Measurements from ENCODE around the gene PPP3R2. TPM values are rescaled to one million over a fixed set of nuclear protein-coding genes. Genes with fewer than 3 reads are reported as not detected.

PPP3R2 gene
- total RNA-seq, 2 experiments from 2014 or later = not detected

GRCh38 chr9:101636247-101636646 is 41.5 kb upstream of the PPP3R2 start:
- Histone ChIP-seq H3K27ac (ENCODE audit: low read depth in 1 of 2, low read length in 2 of 2) (no peak overlapping the region), H3K36me3 (ENCODE audit: insufficient read depth, low read length) (no peaks in the 10 kb centered on the region), H3K4me3 (ENCODE audit: low read length) (no peak overlapping the region), H3K27me3 (ENCODE audit: control insufficient read depth in 1 of 2, insufficient read depth in 2 of 2, low read length in 2 of 2) (no peaks in the 10 kb centered on the region), H3K9me3 (ENCODE audit: control insufficient read depth in 1 of 2, insufficient read depth in 1 of 2, low read length in 2 of 2) (no peaks in the 10 kb centered on the region), H3K4me1 (ENCODE audit: insufficient read depth, low read length) (no peaks in the 10 kb centered on the region)
- CTCF ChIA-PET = interaction anchor here (1.0 kb wide), 1 partner anchor 10 kb away, joined by 4 read pairs; no protein-coding TSS in a partner anchor
- intact Hi-C loops (cut with DNase I, micrococcal nuclease) = no loop called here
- Mint-ChIP-seq H3K9me3 (no peaks in the 10 kb centered on the region), H3K4me1 (ENCODE audit: low read depth) (no peaks in the 10 kb centered on the region), H3K27ac (no peak overlapping the region), H3K4me3 (no peak overlapping the region), H3K36me3 (ENCODE audit: low read depth) (no peaks in the 10 kb centered on the region), H3K27me3 (peaks cover 7% of the 10 kb centered on the region)
- POLR2A ChIA-PET = no interaction called here
- TF ChIP-seq, protein P1, sequence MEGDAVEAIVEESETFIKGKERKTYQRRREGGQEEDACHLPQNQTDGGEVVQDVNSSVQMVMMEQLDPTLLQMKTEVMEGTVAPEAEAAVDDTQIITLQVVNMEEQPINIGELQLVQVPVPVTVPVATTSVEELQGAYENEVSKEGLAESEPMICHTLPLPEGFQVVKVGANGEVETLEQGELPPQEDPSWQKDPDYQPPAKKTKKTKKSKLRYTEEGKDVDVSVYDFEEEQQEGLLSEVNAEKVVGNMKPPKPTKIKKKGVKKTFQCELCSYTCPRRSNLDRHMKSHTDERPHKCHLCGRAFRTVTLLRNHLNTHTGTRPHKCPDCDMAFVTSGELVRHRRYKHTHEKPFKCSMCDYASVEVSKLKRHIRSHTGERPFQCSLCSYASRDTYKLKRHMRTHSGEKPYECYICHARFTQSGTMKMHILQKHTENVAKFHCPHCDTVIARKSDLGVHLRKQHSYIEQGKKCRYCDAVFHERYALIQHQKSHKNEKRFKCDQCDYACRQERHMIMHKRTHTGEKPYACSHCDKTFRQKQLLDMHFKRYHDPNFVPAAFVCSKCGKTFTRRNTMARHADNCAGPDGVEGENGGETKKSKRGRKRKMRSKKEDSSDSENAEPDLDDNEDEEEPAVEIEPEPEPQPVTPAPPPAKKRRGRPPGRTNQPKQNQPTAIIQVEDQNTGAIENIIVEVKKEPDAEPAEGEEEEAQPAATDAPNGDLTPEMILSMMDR (IDR thresholded peaks at IDR 0.05) = no peak
- no peak for DNase-seq
- no peak for ATAC-seq (ENCODE audit: poor library complexity)

- no peaks in the 10 kb centered on the region for H3K9me3 Mint-ChIP-seq
- H3K27me3 Mint-ChIP-seq = peaks cover 3% of the 10 kb centered on the region
- no peaks in the 10 kb centered on the region for H3K4me1 Mint-ChIP-seq (ENCODE audit: low read depth)
- CTCF ChIA-PET = no interaction called here
- Histone ChIP-seq H3K4me3 (ENCODE audit: low read length) (no peak overlapping the region), H3K27me3 (ENCODE audit: control insufficient read depth in 1 of 2, insufficient read depth in 2 of 2, low read length in 2 of 2) (no peaks in the 10 kb centered on the region), H3K27ac (ENCODE audit: low read depth in 1 of 2, low read length in 2 of 2) (no peak overlapping the region), H3K9me3 (ENCODE audit: control insufficient read depth in 1 of 2, insufficient read depth in 1 of 2, low read length in 2 of 2) (no peaks in the 10 kb centered on the region), H3K4me1 (ENCODE audit: insufficient read depth, low read length) (no peaks in the 10 kb centered on the region), H3K36me3 (ENCODE audit: insufficient read depth, low read length) (no peaks in the 10 kb centered on the region)
- no peak overlapping the region for H3K27ac Mint-ChIP-seq
- intact Hi-C loops (cut with DNase I, micrococcal nuclease) = no loop called here
- H3K4me3 Mint-ChIP-seq = no peak overlapping the region
- ATAC-seq (ENCODE audit: poor library complexity) (no peak), DNase-seq (no peak)
- TF ChIP-seq, protein P1 (IDR thresholded peaks at IDR 0.05) = no peak
- no peaks in the 10 kb centered on the region for H3K36me3 Mint-ChIP-seq (ENCODE audit: low read depth)
- POLR2A ChIA-PET = no interaction called here
These were observed 40.7 kb upstream of the PPP3R2 start for GRCh38 chr9:101635473-101635872.

DNA sequence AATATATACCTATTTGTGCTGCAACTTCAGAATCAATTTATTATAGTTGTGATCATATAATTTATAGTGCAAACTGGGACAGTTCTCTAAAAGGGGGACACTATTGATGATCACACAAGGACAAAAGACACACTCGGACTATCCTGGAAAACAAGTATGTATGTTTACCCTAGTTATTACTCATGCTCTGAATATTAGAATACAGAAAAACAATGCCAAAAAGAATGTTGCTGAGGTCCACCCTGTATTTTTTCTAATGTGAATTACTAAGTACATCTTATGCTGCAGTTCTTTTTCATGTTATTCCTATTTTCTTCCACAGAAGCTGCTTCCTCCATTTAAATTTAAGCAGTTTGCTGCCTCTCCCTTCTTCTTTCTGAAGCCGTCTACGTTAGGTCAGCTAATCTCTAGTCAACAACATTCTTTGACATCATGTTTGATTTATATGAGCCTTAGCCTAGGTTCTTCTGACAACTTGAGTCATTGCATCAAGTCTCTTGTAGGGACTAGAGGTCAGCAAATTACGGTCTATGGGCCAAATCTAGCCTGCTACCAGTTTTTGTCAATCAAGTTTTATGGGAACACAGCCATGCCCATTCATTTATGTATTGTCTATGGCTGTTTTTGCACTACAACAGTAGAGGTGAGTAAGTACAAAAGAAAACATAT is 40.1 kb upstream of the PPP3R2 start:
- no peaks in the 10 kb centered on the region for H3K9me3 Mint-ChIP-seq
- intact Hi-C loops (cut with DNase I, micrococcal nuclease) = no loop called here
- no peak overlapping the region for H3K27ac ChIP-seq (ENCODE audit: low read depth in 1 of 2, low read length in 2 of 2)
- no peaks in the 10 kb centered on the region for H3K27me3 ChIP-seq (ENCODE audit: control insufficient read depth in 1 of 2, insufficient read depth in 2 of 2, low read length in 2 of 2)
- no peak for DNase-seq
- H3K4me1 ChIP-seq (ENCODE audit: insufficient read depth, low read length) = no peaks in the 10 kb centered on the region
- H3K4me3 Mint-ChIP-seq = no peak overlapping the region
- CTCF ChIA-PET = no interaction called here
- no peaks in the 10 kb centered on the region for H3K9me3 ChIP-seq (ENCODE audit: control insufficient read depth in 1 of 2, insufficient read depth in 1 of 2, low read length in 2 of 2)
- no peaks in the 10 kb centered on the region for H3K36me3 ChIP-seq (ENCODE audit: insufficient read depth, low read length)
- H3K4me3 ChIP-seq (ENCODE audit: low read length) = no peak overlapping the region
- TF ChIP-seq, protein P1 (IDR thresholded peaks at IDR 0.05) = no peak
- H3K36me3 Mint-ChIP-seq (ENCODE audit: low read depth) = no peaks in the 10 kb centered on the region
- no peaks in the 10 kb centered on the region for H3K4me1 Mint-ChIP-seq (ENCODE audit: low read depth)
- H3K27me3 Mint-ChIP-seq = peaks cover 3% of the 10 kb centered on the region
- no peak for ATAC-seq (ENCODE audit: poor library complexity)
- H3K27ac Mint-ChIP-seq = no peak overlapping the region
- POLR2A ChIA-PET = no interaction called here
